ENCODE data around the gene SLC9C1.
A peak's percentile ranks its signal among the peaks of the same experiment; 100 is the strongest.

SLC9C1 gene

GRCh38 chr3:112306825-112307224, 12.8 kb upstream of the SLC9C1 start:
- no peak for DNase-seq (ENCODE audit: low read depth)

- DNase-seq (ENCODE audit: low read depth), result peak; percentile 48
These were observed 10.6 kb upstream of the SLC9C1 start for GRCh38 chr3:112304611-112305010.

- peak; percentile 49 for DNase-seq (ENCODE audit: low read depth)
These were observed 9.8 kb upstream of the SLC9C1 start for GRCh38 chr3:112303764-112304325.

- DNase-seq (ENCODE audit: low read depth), result peak; percentile 35
These were observed 9.1 kb upstream of the SLC9C1 start for GRCh38 chr3:112302881-112303763.

GRCh38 chr3:112302150-112302830, 8.3 kb upstream of the SLC9C1 start:
- no peak for DNase-seq (ENCODE audit: low read depth)

- no peak for DNase-seq (ENCODE audit: low read depth)
These were observed 4.8 kb upstream of the SLC9C1 start for GRCh38 chr3:112298781-112299180.

GRCh38 chr3:112297714-112298113, 3.7 kb upstream of the SLC9C1 start:
- no peak for DNase-seq (ENCODE audit: low read depth)

- no peak for DNase-seq (ENCODE audit: low read depth)
These were observed 5.0 kb downstream of the SLC9C1 start for GRCh38 chr3:112289011-112289410.

GRCh38 chr3:112280266-112280665, 13.8 kb downstream of the SLC9C1 start:
- no peak for DNase-seq (ENCODE audit: low read depth)

- no peak for DNase-seq (ENCODE audit: low read depth)
These were observed 20.5 kb downstream of the SLC9C1 start for GRCh38 chr3:112273536-112273935.

GRCh38 chr3:112261742-112262141, 32.3 kb downstream of the SLC9C1 start:
- DNase-seq (ENCODE audit: low read depth), result no peak

GRCh38 chr3:112260563-112260962, 33.5 kb downstream of the SLC9C1 start:
- DNase-seq (ENCODE audit: low read depth), result no peak

- no peak for DNase-seq (ENCODE audit: low read depth)
These were observed 40.6 kb downstream of the SLC9C1 start for GRCh38 chr3:112253301-112253971.

GRCh38 chr3:112247900-112248299, 46.1 kb downstream of the SLC9C1 start:
- DNase-seq (ENCODE audit: low read depth), result no peak

GRCh38 chr3:112247350-112247749, 46.7 kb downstream of the SLC9C1 start:
- DNase-seq (ENCODE audit: low read depth), result no peak

- DNase-seq (ENCODE audit: low read depth), result no peak
These were observed 60.9 kb downstream of the SLC9C1 start for GRCh38 chr3:112233083-112233482.

GRCh38 chr3:112231727-112232126, 62.3 kb downstream of the SLC9C1 start:
- DNase-seq (ENCODE audit: low read depth), result no peak

- no peak for DNase-seq (ENCODE audit: low read depth)
These were observed 64.0 kb downstream of the SLC9C1 start for GRCh38 chr3:112230033-112230432.

GRCh38 chr3:112228786-112229185, 65.2 kb downstream of the SLC9C1 start:
- DNase-seq (ENCODE audit: low read depth), result no peak

GRCh38 chr3:112200317-112200666, 93.7 kb downstream of the SLC9C1 start:
- DNase-seq (ENCODE audit: low read depth), result no peak

- peak; percentile 95 for DNase-seq (ENCODE audit: low read depth)
These were observed 94.2 kb downstream of the SLC9C1 start for GRCh38 chr3:112199622-112200316.

- no peak for DNase-seq (ENCODE audit: low read depth)
These were observed 96.9 kb downstream of the SLC9C1 start for GRCh38 chr3:112197131-112197530.

Measured in ELR (cell line).